ENCODE results near the gene PTGR2.
"Not testable (repeated sequence)": the region's sequence is repeated elsewhere in the genome, so short reads cannot be mapped to it uniquely, and the experiment has no call there.

PTGR2 gene

DNA sequence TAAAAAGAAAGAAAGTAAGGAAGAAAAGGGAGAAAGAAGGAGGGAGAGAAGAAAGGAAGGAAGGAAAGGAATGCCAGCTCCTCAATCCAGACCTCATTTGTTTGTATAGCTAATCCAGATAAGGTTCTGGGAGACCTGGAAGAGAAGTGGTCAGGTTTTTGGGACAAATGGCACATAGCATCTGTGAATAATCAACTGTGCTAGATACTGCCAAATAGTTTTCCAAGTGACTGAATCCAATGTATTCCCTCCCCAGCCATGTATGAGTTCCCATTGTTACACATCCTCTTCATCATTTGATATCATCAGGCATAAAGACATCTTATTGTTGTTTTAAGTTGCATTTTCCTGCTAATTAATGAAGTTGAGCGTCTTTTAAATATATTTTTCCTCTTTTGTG lies 18.6 kb upstream of the PTGR2 start:
- TF ChIP-seq, protein P1, sequence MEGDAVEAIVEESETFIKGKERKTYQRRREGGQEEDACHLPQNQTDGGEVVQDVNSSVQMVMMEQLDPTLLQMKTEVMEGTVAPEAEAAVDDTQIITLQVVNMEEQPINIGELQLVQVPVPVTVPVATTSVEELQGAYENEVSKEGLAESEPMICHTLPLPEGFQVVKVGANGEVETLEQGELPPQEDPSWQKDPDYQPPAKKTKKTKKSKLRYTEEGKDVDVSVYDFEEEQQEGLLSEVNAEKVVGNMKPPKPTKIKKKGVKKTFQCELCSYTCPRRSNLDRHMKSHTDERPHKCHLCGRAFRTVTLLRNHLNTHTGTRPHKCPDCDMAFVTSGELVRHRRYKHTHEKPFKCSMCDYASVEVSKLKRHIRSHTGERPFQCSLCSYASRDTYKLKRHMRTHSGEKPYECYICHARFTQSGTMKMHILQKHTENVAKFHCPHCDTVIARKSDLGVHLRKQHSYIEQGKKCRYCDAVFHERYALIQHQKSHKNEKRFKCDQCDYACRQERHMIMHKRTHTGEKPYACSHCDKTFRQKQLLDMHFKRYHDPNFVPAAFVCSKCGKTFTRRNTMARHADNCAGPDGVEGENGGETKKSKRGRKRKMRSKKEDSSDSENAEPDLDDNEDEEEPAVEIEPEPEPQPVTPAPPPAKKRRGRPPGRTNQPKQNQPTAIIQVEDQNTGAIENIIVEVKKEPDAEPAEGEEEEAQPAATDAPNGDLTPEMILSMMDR (IDR thresholded peaks at IDR 0.05; ENCODE audit: low read depth, low read length): no peak
- no peak for TF ChIP-seq EZH2phosphoT487 (IDR thresholded peaks at IDR 0.05; ENCODE audit: low read depth)
- no peaks in the 10 kb centered on the region for H4K20me1 ChIP-seq (ENCODE audit: insufficient read depth, low read length)
- no peaks in the 10 kb centered on the region for H3K27me3 ChIP-seq (ENCODE audit: low read depth, low read length)
- H3K27ac ChIP-seq (ENCODE audit: low read length): no peak overlapping the region
- no peak overlapping the region for H3K4me2 ChIP-seq (ENCODE audit: low read length)
- H3K4me3 ChIP-seq (ENCODE audit: low read length): no peak overlapping the region
- no peak overlapping the region for H2AFZ ChIP-seq (ENCODE audit: low read depth, low read length)
- H3K36me3 ChIP-seq (replicated peaks; ENCODE audit: low read depth, low read length): no peaks in the 10 kb centered on the region
- H3K4me1 ChIP-seq (ENCODE audit: low read length): peaks cover 11% of the 10 kb centered on the region
- no peaks in the 10 kb centered on the region for H3K9me3 ChIP-seq (ENCODE audit: insufficient read depth, low read length)
- H3K79me2 ChIP-seq (ENCODE audit: low read length): no peaks in the 10 kb centered on the region
- no peak overlapping the region for H3K9ac ChIP-seq (ENCODE audit: low read length)

DNA sequence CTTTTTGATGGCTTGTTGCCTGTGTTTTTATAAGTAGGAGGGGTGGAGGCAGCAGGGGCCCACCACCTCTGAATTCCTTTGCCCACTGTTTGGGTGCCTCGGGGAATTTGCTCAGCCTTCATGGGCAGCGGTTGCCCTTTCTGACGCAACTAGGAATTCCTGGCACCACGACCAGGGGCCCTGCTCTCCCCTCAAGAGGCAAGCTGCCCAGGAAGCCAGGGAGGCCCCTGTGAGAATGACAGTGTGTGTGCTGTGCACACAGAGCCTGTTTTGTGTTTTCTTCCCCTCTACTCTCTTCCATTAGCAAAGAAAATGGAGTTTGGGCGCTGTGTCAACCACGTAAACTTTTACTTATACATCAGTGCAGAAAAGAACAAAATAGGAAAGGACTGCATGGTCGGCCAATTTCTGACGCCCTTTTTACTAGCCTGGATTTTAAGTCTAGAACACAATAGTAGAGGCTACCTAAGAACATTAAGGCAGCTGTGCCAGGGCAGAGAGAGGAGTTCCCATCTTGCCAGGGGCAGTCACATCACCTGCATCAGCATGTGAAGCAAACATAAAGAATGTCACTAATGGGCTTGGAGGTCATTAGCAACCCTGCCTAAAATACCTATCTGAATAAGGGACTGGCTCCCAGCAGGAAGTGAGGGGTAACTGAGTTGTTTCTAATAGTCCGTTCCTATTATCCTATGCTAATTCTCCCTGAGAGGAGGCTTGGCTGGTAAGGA lies 17.9 kb upstream of the PTGR2 start:
- Histone ChIP-seq H3K4me3 (ENCODE audit: low read length) (no peak overlapping the region), H3K9me3 (ENCODE audit: insufficient read depth, low read length) (no peaks in the 10 kb centered on the region), H3K4me1 (ENCODE audit: low read length) (peaks cover 11% of the 10 kb centered on the region), H3K4me2 (ENCODE audit: low read length) (no peak overlapping the region), H3K27ac (ENCODE audit: low read length) (no peak overlapping the region), H3K27me3 (ENCODE audit: low read depth, low read length) (no peaks in the 10 kb centered on the region), H2AFZ (ENCODE audit: low read depth, low read length) (no peak overlapping the region), H3K36me3 (replicated peaks; ENCODE audit: low read depth, low read length) (no peaks in the 10 kb centered on the region), H4K20me1 (ENCODE audit: insufficient read depth, low read length) (no peaks in the 10 kb centered on the region), H3K9ac (ENCODE audit: low read length) (no peak overlapping the region), H3K79me2 (ENCODE audit: low read length) (no peaks in the 10 kb centered on the region)
- TF ChIP-seq EZH2phosphoT487 (IDR thresholded peaks at IDR 0.05; ENCODE audit: low read depth): no peak
- TF ChIP-seq, protein P1 (IDR thresholded peaks at IDR 0.05; ENCODE audit: low read depth, low read length): no peak

DNA sequence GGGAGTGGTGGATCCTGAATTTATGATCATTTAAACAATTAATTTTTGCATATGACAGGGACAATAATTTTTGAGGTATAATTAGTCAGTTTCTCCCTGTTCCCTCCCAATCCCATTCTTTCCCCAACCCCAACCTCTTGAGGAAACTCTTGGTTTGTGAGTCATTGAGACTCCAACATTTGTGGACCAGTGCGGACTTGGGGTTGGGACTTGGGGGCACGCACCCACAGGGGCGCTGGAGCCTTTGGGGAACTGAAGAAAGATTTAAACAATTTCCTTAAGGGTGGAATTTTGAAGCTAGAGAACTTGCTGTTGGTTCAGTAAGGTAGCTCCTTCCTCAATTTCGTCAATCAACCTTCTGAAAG lies 17.4 kb upstream of the PTGR2 start:
- no peak overlapping the region for H2AFZ ChIP-seq (ENCODE audit: low read depth, low read length)
- no peaks in the 10 kb centered on the region for H4K20me1 ChIP-seq (ENCODE audit: insufficient read depth, low read length)
- no peak overlapping the region for H3K27ac ChIP-seq (ENCODE audit: low read length)
- no peak overlapping the region for H3K4me2 ChIP-seq (ENCODE audit: low read length)
- TF ChIP-seq, protein P1 (IDR thresholded peaks at IDR 0.05; ENCODE audit: low read depth, low read length): no peak
- TF ChIP-seq EZH2phosphoT487 (IDR thresholded peaks at IDR 0.05; ENCODE audit: low read depth): no peak
- H3K27me3 ChIP-seq (ENCODE audit: low read depth, low read length): no peaks in the 10 kb centered on the region
- H3K4me1 ChIP-seq (ENCODE audit: low read length): peaks cover 11% of the 10 kb centered on the region
- no peak overlapping the region for H3K9ac ChIP-seq (ENCODE audit: low read length)
- no peak overlapping the region for H3K4me3 ChIP-seq (ENCODE audit: low read length)
- no peaks in the 10 kb centered on the region for H3K36me3 ChIP-seq (replicated peaks; ENCODE audit: low read depth, low read length)
- H3K9me3 ChIP-seq (ENCODE audit: insufficient read depth, low read length): no peaks in the 10 kb centered on the region
- no peaks in the 10 kb centered on the region for H3K79me2 ChIP-seq (ENCODE audit: low read length)

DNA sequence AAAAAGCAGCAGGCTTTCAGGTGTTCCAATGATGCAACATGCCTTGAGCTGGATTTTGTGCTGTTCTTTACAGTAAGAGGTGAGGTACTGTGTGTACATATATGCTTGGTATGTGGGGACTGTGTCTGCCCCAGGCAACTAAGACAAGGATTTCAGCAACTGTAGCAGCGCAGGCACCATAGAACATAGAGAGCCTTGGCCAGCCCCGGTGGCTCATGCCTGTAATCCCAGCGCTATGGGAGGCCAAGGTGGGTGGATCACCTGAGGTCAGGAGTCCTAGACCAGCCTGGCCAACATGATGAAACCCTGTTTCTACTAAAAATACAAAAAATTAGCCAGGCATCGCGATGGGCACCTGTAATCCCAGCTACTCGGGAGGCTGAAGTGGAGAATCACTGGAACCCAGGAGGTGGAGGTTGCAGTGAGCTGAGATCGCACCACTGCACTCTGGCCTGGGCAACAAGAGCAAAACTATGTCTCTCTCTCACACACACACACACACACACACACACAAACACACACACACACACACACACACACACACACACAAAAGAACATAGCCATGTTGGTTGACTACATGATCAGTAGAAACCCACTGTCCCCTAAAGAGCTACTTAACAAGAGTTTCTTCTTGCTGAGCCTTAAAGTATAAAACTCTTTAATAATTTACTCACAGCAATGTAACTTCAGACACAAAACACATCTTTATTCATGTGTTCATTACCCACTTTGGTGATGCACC lies 13.2 kb upstream of the PTGR2 start:
- not testable (repeated sequence) for H3K27me3 ChIP-seq (ENCODE audit: low read depth, low read length); H3K27ac ChIP-seq (ENCODE audit: low read length); H3K4me2 ChIP-seq (ENCODE audit: low read length); H3K9ac ChIP-seq (ENCODE audit: low read length); H3K4me3 ChIP-seq (ENCODE audit: low read length); H3K9me3 ChIP-seq (ENCODE audit: insufficient read depth, low read length); H3K4me1 ChIP-seq (ENCODE audit: low read length); H3K36me3 ChIP-seq (replicated peaks; ENCODE audit: low read depth, low read length); H3K79me2 ChIP-seq (ENCODE audit: low read length); H4K20me1 ChIP-seq (ENCODE audit: insufficient read depth, low read length); H2AFZ ChIP-seq (ENCODE audit: low read depth, low read length)
